Stimulated activated CD4-positive, alpha-beta T cell treated with anti-CD3 and anti-CD28 coated beads, TNF-alpha, amount 100 ng/mL, for 24 hours (primary cell): ENCODE measurements around the gene LAGE3.

Source experiments
- DNase-seq, 3 experiments: peaks; one replicate each; pipeline ENCODE4 v3.0.0-alpha.2; 2020; ENCODE audit warnings: low read depth in 3 of 3

Gene LAGE3

GRCh38 chrX:154435171-154435733, 43.8 kb downstream of the LAGE3 start:
- DNase-seq: no peak

GRCh38 chrX:154434394-154435168, 44.5 kb downstream of the LAGE3 start:
- DNase-seq: no peak

- DNase-seq: no peak
These were observed 45.5 kb downstream of the LAGE3 start for GRCh38 chrX:154433605-154434004.

GRCh38 chrX:154432210-154432609, 46.9 kb downstream of the LAGE3 start:
- no peak for DNase-seq

- DNase-seq: no peak
These were observed 47.7 kb downstream of the LAGE3 start for GRCh38 chrX:154431341-154431740.

- no peak for DNase-seq
These were observed 48.2 kb downstream of the LAGE3 start for GRCh38 chrX:154430916-154431315.

GRCh38 chrX:154430479-154430878, 48.6 kb downstream of the LAGE3 start:
- no peak for DNase-seq

GRCh38 chrX:154429711-154430110, 49.4 kb downstream of the LAGE3 start:
- DNase-seq: no peak

GRCh38 chrX:154428176-154429171, 50.6 kb downstream of the LAGE3 start, which contains the start of gene ATP6AP1:
TSS of gene ATP6AP1 (plus strand) at chrX:154428677. CDS start at chrX:154428693, 16 bp downstream.
- DNase-seq: peak; percentile 69 to 89 (median 73)
